ENCODE measurements around the gene HPX. TPM values are rescaled to one million over a fixed set of nuclear protein-coding genes. Genes with fewer than 3 reads are reported as not detected.

HPX gene
- total RNA-seq, 4 donors from 2014 or later: 0.29 to 28.6 (median 1.1) TPM; not detected in 1

DNA sequence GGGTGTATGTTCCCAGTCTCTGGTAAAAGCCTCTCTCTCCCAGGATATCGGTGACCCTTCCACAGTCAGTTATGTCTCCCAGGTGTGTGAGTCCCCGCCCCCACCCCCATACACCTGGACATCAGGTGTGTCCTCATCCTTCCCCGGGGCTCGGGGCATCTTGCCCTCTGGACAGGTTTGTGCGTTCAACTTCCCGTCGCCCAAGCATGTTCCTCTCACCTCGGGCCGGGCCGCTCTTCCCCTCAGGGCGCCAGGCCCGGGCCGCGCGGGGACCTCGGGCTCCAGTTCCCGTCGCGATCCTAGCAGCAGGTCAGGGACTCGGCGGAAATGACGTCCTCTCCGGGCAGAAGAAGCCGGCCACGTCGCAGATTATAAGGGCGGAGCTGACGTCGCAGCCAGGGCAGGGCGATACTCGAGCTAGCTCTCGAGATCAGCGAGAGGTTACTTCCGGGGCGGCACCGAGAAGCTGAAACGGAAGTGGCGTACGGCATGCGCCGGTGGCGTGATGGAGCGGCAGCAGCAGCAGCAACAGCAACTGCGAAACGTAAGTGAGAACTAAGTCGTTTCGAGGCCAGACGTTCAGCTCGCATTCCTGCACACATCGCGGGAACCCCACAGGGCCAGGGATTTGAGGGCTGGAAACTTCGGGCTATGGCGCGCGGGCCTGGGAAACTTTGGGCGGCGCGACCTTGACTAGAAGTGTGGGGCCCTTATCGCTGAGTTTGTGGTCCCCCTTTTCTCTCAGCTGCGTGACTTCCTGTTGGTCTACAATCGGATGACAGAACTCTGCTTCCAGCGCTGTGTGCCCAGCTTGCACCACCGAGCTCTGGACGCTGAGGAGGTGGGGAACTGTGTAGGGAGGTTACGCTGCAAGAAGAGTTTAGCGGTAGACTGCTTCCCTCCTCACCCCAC lies 40.5 kb upstream of the HPX start, which contains the start of the genes ARFIP2 and TIMM10B:
Gene ARFIP2, minus strand, starts transcription at position 320 of the 912 bp plus-strand sequence. CDS start 910 bp downstream, outside the sequence.
Gene TIMM10B, plus strand, starts transcription at position 490 of the 912 bp plus-strand sequence. Its CDS starts 16 bp downstream, at position 506.
- Histone ChIP-seq H3K4me1 (peaks cover 6% of the 10 kb centered on the region in 2 donors), H3K27ac (peak within 1 kb of the TSS; percentile 93 to 94), H3K9me3 (no peaks in the 10 kb centered on the region), H3K27me3 (no peaks in the 10 kb centered on the region), H3K36me3 (no peaks in the 10 kb centered on the region), H3K4me3 (peak within 1 kb of the TSS; percentile 84 to 92)
- DNase-seq: peak; percentile 98 to 99
- intact Hi-C loops (cut with DNase I; ENCODE audit: low total_unique reads): no loop called here
- TF ChIP-seq, protein P1, sequence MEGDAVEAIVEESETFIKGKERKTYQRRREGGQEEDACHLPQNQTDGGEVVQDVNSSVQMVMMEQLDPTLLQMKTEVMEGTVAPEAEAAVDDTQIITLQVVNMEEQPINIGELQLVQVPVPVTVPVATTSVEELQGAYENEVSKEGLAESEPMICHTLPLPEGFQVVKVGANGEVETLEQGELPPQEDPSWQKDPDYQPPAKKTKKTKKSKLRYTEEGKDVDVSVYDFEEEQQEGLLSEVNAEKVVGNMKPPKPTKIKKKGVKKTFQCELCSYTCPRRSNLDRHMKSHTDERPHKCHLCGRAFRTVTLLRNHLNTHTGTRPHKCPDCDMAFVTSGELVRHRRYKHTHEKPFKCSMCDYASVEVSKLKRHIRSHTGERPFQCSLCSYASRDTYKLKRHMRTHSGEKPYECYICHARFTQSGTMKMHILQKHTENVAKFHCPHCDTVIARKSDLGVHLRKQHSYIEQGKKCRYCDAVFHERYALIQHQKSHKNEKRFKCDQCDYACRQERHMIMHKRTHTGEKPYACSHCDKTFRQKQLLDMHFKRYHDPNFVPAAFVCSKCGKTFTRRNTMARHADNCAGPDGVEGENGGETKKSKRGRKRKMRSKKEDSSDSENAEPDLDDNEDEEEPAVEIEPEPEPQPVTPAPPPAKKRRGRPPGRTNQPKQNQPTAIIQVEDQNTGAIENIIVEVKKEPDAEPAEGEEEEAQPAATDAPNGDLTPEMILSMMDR (IDR thresholded peaks at IDR 0.05): no peak
- TF ChIP-seq POLR2A (IDR thresholded peaks at IDR 0.05): peak; percentile 84 to 88

DNA sequence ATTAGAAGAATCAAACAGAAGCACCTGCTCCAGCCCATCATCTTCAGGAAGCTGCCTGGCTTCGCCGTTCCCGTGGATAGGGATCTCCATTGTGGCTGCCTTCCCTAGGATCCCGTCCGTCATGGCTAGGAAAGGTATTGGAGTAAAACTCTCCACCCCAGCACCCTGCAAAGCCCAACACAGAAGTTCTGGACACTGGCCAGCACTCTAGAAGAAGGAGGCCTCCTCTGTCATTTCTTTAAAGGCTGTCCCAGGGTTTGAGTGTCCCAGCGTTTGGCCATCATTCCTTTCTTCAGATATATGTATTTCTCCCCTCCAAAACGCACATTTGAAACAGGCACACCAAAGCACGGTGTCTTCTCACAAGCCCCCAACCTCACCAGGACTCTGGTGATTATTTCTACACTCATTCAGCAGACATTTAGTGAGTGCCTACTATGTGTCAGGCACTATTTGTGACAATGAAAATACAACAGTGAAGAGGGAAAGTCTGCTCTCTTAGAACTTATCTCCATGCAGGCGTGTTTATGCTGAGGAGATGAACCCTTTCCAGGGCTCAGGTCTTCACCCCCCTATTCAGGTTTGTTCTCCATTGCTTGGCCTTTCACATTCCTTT lies 39.6 kb upstream of the HPX start:
- intact Hi-C loops (cut with DNase I; ENCODE audit: low total_unique reads): no loop called here
- H3K27ac ChIP-seq: peak overlapping the region; percentile 93 to 94
- H3K4me3 ChIP-seq: peak overlapping the region; percentile 84 to 92

DNA sequence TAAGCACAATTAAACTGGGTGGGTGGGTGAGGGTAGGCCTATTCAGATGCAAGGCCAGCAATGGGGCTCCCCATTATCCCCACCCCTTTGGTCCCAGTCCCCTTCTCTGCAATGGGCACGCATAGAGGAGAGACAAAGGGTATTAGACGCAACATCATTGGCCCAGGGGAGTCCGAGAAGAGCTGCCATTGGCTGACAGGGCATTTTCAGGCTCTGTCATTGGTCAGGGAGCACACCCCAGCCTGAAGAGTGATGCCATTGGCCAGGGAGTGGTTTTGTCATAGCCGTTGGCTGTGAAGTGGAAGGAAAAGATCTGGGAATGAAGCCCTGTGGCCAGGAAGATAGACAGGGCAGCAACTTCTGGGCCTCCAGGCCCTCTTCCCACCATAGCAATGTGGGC lies 35.8 kb upstream of the HPX start:
- Histone ChIP-seq H3K27me3 (no peaks in the 10 kb centered on the region), H3K27ac (no peak overlapping the region), H3K4me3 (no peak overlapping the region), H3K4me1 (peaks cover 0 to 13% of the 10 kb centered on the region in 2 donors), H3K9me3 (no peaks in the 10 kb centered on the region), H3K36me3 (no peaks in the 10 kb centered on the region)
- DNase-seq: no peak
- TF ChIP-seq POLR2A (IDR thresholded peaks at IDR 0.05): no peak
- TF ChIP-seq, protein P1 (IDR thresholded peaks at IDR 0.05): no peak
- intact Hi-C loops (cut with DNase I; ENCODE audit: low total_unique reads): no loop called here

More for the DNA sequence above, 39.6 kb upstream of the HPX start:
- TF ChIP-seq, protein P1 (IDR thresholded peaks at IDR 0.05): no peak
- TF ChIP-seq POLR2A (IDR thresholded peaks at IDR 0.05): no peak
- peak in 1 of 2 donors; percentile 28 for DNase-seq
- H3K4me1 ChIP-seq: peaks cover 6% of the 10 kb centered on the region in 2 donors
- H3K27me3 ChIP-seq: no peaks in the 10 kb centered on the region
- H3K9me3 ChIP-seq: no peaks in the 10 kb centered on the region
- H3K36me3 ChIP-seq: no peaks in the 10 kb centered on the region

DNA sequence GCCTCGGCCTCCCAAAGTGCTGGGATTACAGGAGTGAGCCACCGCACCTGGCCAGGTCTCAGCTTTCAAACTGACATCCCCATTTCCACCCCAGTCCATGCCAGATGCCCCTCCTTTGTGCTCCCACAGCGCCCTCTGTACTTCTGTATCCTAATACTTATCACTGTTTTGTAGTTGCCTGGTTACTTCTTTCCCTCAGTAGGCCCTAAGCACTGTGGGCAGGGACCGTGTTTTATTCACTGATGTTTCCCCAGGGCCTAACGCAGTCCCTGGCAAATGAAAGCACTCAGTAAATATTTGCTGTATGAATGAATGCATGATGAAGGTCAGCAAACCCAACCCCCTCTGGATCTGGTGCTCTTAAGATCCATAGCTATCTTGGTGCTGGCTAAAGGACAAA lies 35.1 kb upstream of the HPX start:
- Histone ChIP-seq H3K4me3 (no peak overlapping the region), H3K4me1 (peaks cover 0 to 13% of the 10 kb centered on the region in 2 donors), H3K27me3 (no peaks in the 10 kb centered on the region), H3K9me3 (no peaks in the 10 kb centered on the region), H3K27ac (no peak overlapping the region), H3K36me3 (no peaks in the 10 kb centered on the region)
- intact Hi-C loops (cut with DNase I; ENCODE audit: low total_unique reads): no loop called here
- no peak for DNase-seq
- no peak for TF ChIP-seq POLR2A (IDR thresholded peaks at IDR 0.05)
- TF ChIP-seq, protein P1 (IDR thresholded peaks at IDR 0.05): no peak
